Stimulated activated naive CD8-positive, alpha-beta T cell treated with anti-CD3 and anti-CD28 coated beads, Interleukin-15, Interleukin-2, amounts not matched to agents 100 ng/mL and 50 ng/mL, for 24 hours (primary cell): ENCODE results near the gene YIPF7.

Source experiments
- H3K27ac Mint-ChIP-seq: one replicate; pipeline ENCODE4 v1.8.0; 2021; ENCODE audit warnings: mild to moderate bottlenecking, mixed read lengths
- H3K27me3 Mint-ChIP-seq: one replicate; pipeline ENCODE4 v1.8.0; 2021; ENCODE audit warnings: mixed read lengths
- H3K36me3 Mint-ChIP-seq: one replicate; pipeline ENCODE4 v1.8.0; 2021; ENCODE audit warnings: low read depth, mixed read lengths
- H3K4me1 Mint-ChIP-seq: one replicate; pipeline ENCODE4 v1.8.0; 2021; ENCODE audit warnings: low read depth, mixed read lengths
- H3K4me3 Mint-ChIP-seq: one replicate; pipeline ENCODE4 v1.8.0; 2021; ENCODE audit warnings: mild to moderate bottlenecking, mixed read lengths
- H3K9me3 Mint-ChIP-seq: one replicate; pipeline ENCODE4 v1.8.0; 2021; ENCODE audit warnings: mixed read lengths

Gene YIPF7

GRCh38 chr4:44651425-44651824 is at the start of gene YIPF7:
Gene YIPF7 (minus strand): TSS chr4:44651625. CDS start chr4:44650100, 1,525 bp downstream.
- Mint-ChIP-seq H3K27ac (no peak within 1 kb of the TSS), H3K27me3 (peaks cover 15% of the 10 kb centered on the region), H3K4me1 (no peaks in the 10 kb centered on the region), H3K4me3 (no peak within 1 kb of the TSS), H3K36me3 (no peaks in the 10 kb centered on the region), H3K9me3 (no peaks in the 10 kb centered on the region)

- no peak overlapping the region for H3K27ac Mint-ChIP-seq
These were observed 49.6 kb upstream of the YIPF7 start for GRCh38 chr4:44701037-44701436.

GRCh38 chr4:44700427-44700826 is 49.0 kb upstream of the YIPF7 start:
- no peak overlapping the region for H3K27ac Mint-ChIP-seq
- no peaks in the 10 kb centered on the region for H3K9me3 Mint-ChIP-seq
- H3K4me1 Mint-ChIP-seq = no peaks in the 10 kb centered on the region
- H3K36me3 Mint-ChIP-seq = peaks cover 72% of the 10 kb centered on the region
- H3K27me3 Mint-ChIP-seq = no peaks in the 10 kb centered on the region
- H3K4me3 Mint-ChIP-seq = no peak overlapping the region

More at GRCh38 chr4:44701037-44701436, 49.6 kb upstream of the YIPF7 start:
- no peaks in the 10 kb centered on the region for H3K4me1 Mint-ChIP-seq
- H3K9me3 Mint-ChIP-seq = no peaks in the 10 kb centered on the region
- H3K27me3 Mint-ChIP-seq = no peaks in the 10 kb centered on the region
- peaks cover 68% of the 10 kb centered on the region for H3K36me3 Mint-ChIP-seq
- H3K4me3 Mint-ChIP-seq = no peak overlapping the region

GRCh38 chr4:44684648-44685047 is 33.2 kb upstream of the YIPF7 start:
- peaks cover 38% of the 10 kb centered on the region for H3K4me1 Mint-ChIP-seq
- no peaks in the 10 kb centered on the region for H3K27me3 Mint-ChIP-seq
- H3K27ac Mint-ChIP-seq = no peak overlapping the region
- no peaks in the 10 kb centered on the region for H3K9me3 Mint-ChIP-seq
- H3K4me3 Mint-ChIP-seq = no peak overlapping the region
- peaks cover 72% of the 10 kb centered on the region for H3K36me3 Mint-ChIP-seq

- Mint-ChIP-seq H3K27me3 (no peaks in the 10 kb centered on the region), H3K4me3 (peak overlapping the region; percentile 97), H3K36me3 (peaks cover 26% of the 10 kb centered on the region), H3K9me3 (no peaks in the 10 kb centered on the region), H3K27ac (peak overlapping the region; percentile 97), H3K4me1 (peaks cover 41% of the 10 kb centered on the region)
These were observed 27.6 kb upstream of the YIPF7 start for GRCh38 chr4:44679060-44679459.

GRCh38 chr4:44678094-44679041 is 26.9 kb upstream of the YIPF7 start, which contains the start of gene GUF1:
Gene GUF1 (plus strand): TSS chr4:44678420. CDS start chr4:44678623, 203 bp downstream.
- H3K9me3 Mint-ChIP-seq = no peaks in the 10 kb centered on the region
- peak within 1 kb of the TSS; percentile 97 for H3K27ac Mint-ChIP-seq
- H3K4me3 Mint-ChIP-seq = peak within 1 kb of the TSS; percentile 97
- no peaks in the 10 kb centered on the region for H3K27me3 Mint-ChIP-seq
- peaks cover 40% of the 10 kb centered on the region for H3K4me1 Mint-ChIP-seq
- H3K36me3 Mint-ChIP-seq = peaks cover 24% of the 10 kb centered on the region

- peaks cover 17% of the 10 kb centered on the region for H3K4me1 Mint-ChIP-seq
- H3K27ac Mint-ChIP-seq = no peak overlapping the region
- H3K36me3 Mint-ChIP-seq = peaks cover 5% of the 10 kb centered on the region
- no peak overlapping the region for H3K4me3 Mint-ChIP-seq
- H3K9me3 Mint-ChIP-seq = no peaks in the 10 kb centered on the region
- H3K27me3 Mint-ChIP-seq = peaks cover 3% of the 10 kb centered on the region
These were observed 23.9 kb upstream of the YIPF7 start for GRCh38 chr4:44675366-44675765.

GRCh38 chr4:44674471-44674870 is 23.0 kb upstream of the YIPF7 start:
- H3K27ac Mint-ChIP-seq = no peak overlapping the region
- peaks cover 5% of the 10 kb centered on the region for H3K36me3 Mint-ChIP-seq
- H3K9me3 Mint-ChIP-seq = no peaks in the 10 kb centered on the region
- H3K4me3 Mint-ChIP-seq = no peak overlapping the region
- H3K27me3 Mint-ChIP-seq = peaks cover 3% of the 10 kb centered on the region
- H3K4me1 Mint-ChIP-seq = peaks cover 15% of the 10 kb centered on the region

- Mint-ChIP-seq H3K36me3 (no peaks in the 10 kb centered on the region), H3K27me3 (peaks cover 22% of the 10 kb centered on the region), H3K9me3 (no peaks in the 10 kb centered on the region), H3K27ac (no peak overlapping the region), H3K4me1 (no peaks in the 10 kb centered on the region), H3K4me3 (no peak overlapping the region)
These were observed 20.2 kb upstream of the YIPF7 start for GRCh38 chr4:44671636-44672035.

GRCh38 chr4:44670506-44671199 is 19.2 kb upstream of the YIPF7 start:
- H3K9me3 Mint-ChIP-seq = no peaks in the 10 kb centered on the region
- H3K4me1 Mint-ChIP-seq = no peaks in the 10 kb centered on the region
- no peak overlapping the region for H3K27ac Mint-ChIP-seq
- no peaks in the 10 kb centered on the region for H3K36me3 Mint-ChIP-seq
- peaks cover 22% of the 10 kb centered on the region for H3K27me3 Mint-ChIP-seq
- H3K4me3 Mint-ChIP-seq = no peak overlapping the region

GRCh38 chr4:44668526-44668925 is 17.1 kb upstream of the YIPF7 start:
- Mint-ChIP-seq H3K9me3 (no peaks in the 10 kb centered on the region), H3K27ac (no peak overlapping the region), H3K4me3 (no peak overlapping the region), H3K27me3 (peaks cover 22% of the 10 kb centered on the region), H3K36me3 (no peaks in the 10 kb centered on the region), H3K4me1 (no peaks in the 10 kb centered on the region)

GRCh38 chr4:44663539-44664263 is 12.3 kb upstream of the YIPF7 start:
- Mint-ChIP-seq H3K27me3 (peaks cover 15% of the 10 kb centered on the region), H3K4me1 (no peaks in the 10 kb centered on the region), H3K27ac (no peak overlapping the region), H3K36me3 (no peaks in the 10 kb centered on the region), H3K4me3 (no peak overlapping the region), H3K9me3 (no peaks in the 10 kb centered on the region)

- H3K36me3 Mint-ChIP-seq = no peaks in the 10 kb centered on the region
- H3K27me3 Mint-ChIP-seq = peaks cover 8% of the 10 kb centered on the region
- H3K9me3 Mint-ChIP-seq = no peaks in the 10 kb centered on the region
- H3K27ac Mint-ChIP-seq = no peak overlapping the region
- no peaks in the 10 kb centered on the region for H3K4me1 Mint-ChIP-seq
- no peak overlapping the region for H3K4me3 Mint-ChIP-seq
These were observed 11.2 kb upstream of the YIPF7 start for GRCh38 chr4:44662623-44663005.

- H3K36me3 Mint-ChIP-seq = no peaks in the 10 kb centered on the region
- no peak overlapping the region for H3K27ac Mint-ChIP-seq
- H3K4me1 Mint-ChIP-seq = no peaks in the 10 kb centered on the region
- H3K4me3 Mint-ChIP-seq = no peak overlapping the region
- H3K27me3 Mint-ChIP-seq = peaks cover 3% of the 10 kb centered on the region
- H3K9me3 Mint-ChIP-seq = no peaks in the 10 kb centered on the region
These were observed 10.7 kb upstream of the YIPF7 start for GRCh38 chr4:44661940-44662622.
